Activated CD4-positive, CD25-positive, alpha-beta regulatory T cell treated with anti-CD3 and anti-CD28 coated beads, Interleukin-2, amount 50 U/mL, for 16 hours (primary cell): ENCODE data around the gene MAU2.
"Not testable (repeated sequence)": the region's sequence is repeated elsewhere in the genome, so short reads cannot be mapped to it uniquely, and the experiment has no call there.

Experiments
- DNase-seq: peaks from one replicate; pipeline ENCODE4 v3.0.0-alpha.2; 2020; ENCODE audit warnings: low read depth, low spot score

MAU2 gene

GRCh38 chr19:19384486-19384885, 63.9 kb downstream of the MAU2 start:
- DNase-seq: no peak

GRCh38 chr19:19385131-19385895, 64.7 kb downstream of the MAU2 start:
- peak; percentile 99 for DNase-seq

- DNase-seq: no peak
These were observed 65.6 kb downstream of the MAU2 start for GRCh38 chr19:19385896-19386869.

GRCh38 chr19:19387108-19387507, 66.5 kb downstream of the MAU2 start:
- DNase-seq: no peak

- DNase-seq: no peak
These were observed 68.2 kb downstream of the MAU2 start for GRCh38 chr19:19388568-19389555.

GRCh38 chr19:19389683-19390082, 69.1 kb downstream of the MAU2 start:
- not testable (repeated sequence) for DNase-seq

GRCh38 chr19:19394333-19394732, 73.7 kb downstream of the MAU2 start:
- not testable (repeated sequence) for DNase-seq

- no peak for DNase-seq
These were observed 79.3 kb downstream of the MAU2 start for GRCh38 chr19:19399733-19400433.

GRCh38 chr19:19402656-19403372, 82.2 kb downstream of the MAU2 start:
- no peak for DNase-seq

GRCh38 chr19:19403373-19403901, 82.8 kb downstream of the MAU2 start:
- no peak for DNase-seq

GRCh38 chr19:19404879-19405860, 84.5 kb downstream of the MAU2 start, which contains the start of gene GATAD2A:
Gene GATAD2A (plus strand): TSS chr19:19405675. CDS start chr19:19465346, 59,671 bp downstream.
- peak; percentile 86 for DNase-seq

GRCh38 chr19:19405971-19406877, 85.6 kb downstream of the MAU2 start:
- DNase-seq: no peak

GRCh38 chr19:19406878-19407632, 86.4 kb downstream of the MAU2 start:
- no peak for DNase-seq

GRCh38 chr19:19407633-19407930, 87.0 kb downstream of the MAU2 start:
- no peak for DNase-seq
